ENCODE results near the gene FOXJ3. TPM values are rescaled to one million over a fixed set of nuclear protein-coding genes. Genes with fewer than 3 reads are reported as not detected.

FOXJ3 gene
- total RNA-seq, 1 donor from 2014 or later, result 49.4 TPM

DNA sequence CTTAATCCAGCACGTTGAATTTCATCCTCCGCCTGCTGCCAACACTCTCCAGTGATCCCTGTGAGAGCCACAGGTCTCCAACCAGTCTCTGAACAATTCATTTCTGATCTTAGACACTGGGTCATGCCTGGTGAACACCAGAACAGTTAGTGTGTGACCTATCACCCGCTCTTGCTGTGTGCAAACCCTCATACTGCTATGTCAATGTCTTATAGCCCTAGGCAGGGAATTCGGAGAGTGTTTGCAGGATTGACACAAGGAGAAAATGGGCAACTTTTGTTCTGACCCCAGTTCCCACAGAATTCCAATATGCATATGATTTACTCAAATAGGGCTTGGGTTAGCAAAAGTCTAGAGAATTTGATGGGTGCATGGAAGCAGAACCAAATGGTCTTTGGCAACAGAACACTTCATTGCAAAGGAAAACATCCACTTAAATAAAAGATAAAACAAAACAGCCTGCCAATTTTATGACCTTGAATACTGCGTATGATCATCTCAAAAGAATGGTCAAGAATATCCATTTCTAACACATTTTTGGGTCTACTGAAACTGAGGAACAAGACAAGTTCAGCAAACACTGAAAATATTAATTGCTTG, 204.9 kb downstream of the FOXJ3 start:
- Mint-ChIP-seq H3K27ac (no peak overlapping the region), H3K27me3 (peaks cover 11% of the 10 kb centered on the region), H3K4me3 (no peak overlapping the region), H3K4me1 (ENCODE audit: unreplicated experiment) (no peaks in the 10 kb centered on the region), H3K9me3 (peaks cover 5% of the 10 kb centered on the region), H3K36me3 (no peaks in the 10 kb centered on the region)
- TF ChIP-seq, protein P1, sequence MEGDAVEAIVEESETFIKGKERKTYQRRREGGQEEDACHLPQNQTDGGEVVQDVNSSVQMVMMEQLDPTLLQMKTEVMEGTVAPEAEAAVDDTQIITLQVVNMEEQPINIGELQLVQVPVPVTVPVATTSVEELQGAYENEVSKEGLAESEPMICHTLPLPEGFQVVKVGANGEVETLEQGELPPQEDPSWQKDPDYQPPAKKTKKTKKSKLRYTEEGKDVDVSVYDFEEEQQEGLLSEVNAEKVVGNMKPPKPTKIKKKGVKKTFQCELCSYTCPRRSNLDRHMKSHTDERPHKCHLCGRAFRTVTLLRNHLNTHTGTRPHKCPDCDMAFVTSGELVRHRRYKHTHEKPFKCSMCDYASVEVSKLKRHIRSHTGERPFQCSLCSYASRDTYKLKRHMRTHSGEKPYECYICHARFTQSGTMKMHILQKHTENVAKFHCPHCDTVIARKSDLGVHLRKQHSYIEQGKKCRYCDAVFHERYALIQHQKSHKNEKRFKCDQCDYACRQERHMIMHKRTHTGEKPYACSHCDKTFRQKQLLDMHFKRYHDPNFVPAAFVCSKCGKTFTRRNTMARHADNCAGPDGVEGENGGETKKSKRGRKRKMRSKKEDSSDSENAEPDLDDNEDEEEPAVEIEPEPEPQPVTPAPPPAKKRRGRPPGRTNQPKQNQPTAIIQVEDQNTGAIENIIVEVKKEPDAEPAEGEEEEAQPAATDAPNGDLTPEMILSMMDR (conservative IDR thresholded peaks at IDR 0.05), result no peak
- DNase-seq (ENCODE audit: extremely low spot score, unreplicated experiment), result peak; percentile 11

DNA sequence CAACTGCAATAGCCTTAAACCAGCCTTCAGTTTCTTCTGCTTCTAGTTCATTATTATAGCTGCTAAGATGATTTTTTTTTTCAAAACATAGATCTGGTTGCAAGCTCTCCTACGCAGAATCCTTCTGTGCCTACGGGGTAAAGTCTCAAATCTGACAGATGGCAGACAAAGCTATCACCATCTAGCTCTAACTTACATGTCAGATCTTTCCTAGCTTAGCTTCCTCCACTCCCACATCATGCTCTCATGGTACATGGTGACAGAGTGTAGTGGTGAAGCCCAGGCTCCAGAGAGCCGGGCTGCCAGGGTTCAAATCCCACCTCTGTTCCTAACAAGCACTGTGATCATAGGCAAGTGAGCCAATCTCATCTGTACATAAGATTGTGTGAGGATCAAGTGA, 206.1 kb downstream of the FOXJ3 start:
- H3K4me1 Mint-ChIP-seq (ENCODE audit: unreplicated experiment), result no peaks in the 10 kb centered on the region
- no peaks in the 10 kb centered on the region for H3K36me3 Mint-ChIP-seq
- DNase-seq (ENCODE audit: extremely low spot score, unreplicated experiment), result peak; percentile 11
- no peak overlapping the region for H3K27ac Mint-ChIP-seq
- H3K4me3 Mint-ChIP-seq, result no peak overlapping the region
- peaks cover 11% of the 10 kb centered on the region for H3K27me3 Mint-ChIP-seq
- peaks cover 5% of the 10 kb centered on the region for H3K9me3 Mint-ChIP-seq
- TF ChIP-seq, protein P1 (conservative IDR thresholded peaks at IDR 0.05), result no peak

DNA sequence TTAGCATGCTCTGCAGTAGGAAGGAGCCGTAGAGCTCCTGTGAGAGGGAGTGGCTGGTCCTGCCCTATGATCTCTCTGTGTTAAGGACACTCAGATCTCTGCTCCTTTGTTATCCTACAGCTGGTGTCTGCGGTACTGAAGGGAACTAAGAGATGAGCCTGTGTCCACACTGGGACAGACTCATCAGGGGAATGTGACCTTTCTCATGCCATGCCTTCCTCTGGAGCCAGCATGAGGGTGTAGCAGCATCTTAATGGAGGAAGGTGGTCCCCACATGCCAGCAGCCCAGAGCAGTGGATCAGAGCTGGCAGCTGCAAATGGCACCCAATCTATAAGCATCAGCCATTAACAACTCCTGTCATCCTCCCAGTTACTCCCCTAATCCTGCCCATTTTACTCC, 206.5 kb downstream of the FOXJ3 start:
- DNase-seq (ENCODE audit: extremely low spot score, unreplicated experiment), result peak; percentile 40
- Mint-ChIP-seq H3K27me3 (peaks cover 11% of the 10 kb centered on the region), H3K36me3 (no peaks in the 10 kb centered on the region), H3K4me3 (no peak overlapping the region), H3K9me3 (peaks cover 5% of the 10 kb centered on the region), H3K4me1 (ENCODE audit: unreplicated experiment) (no peaks in the 10 kb centered on the region), H3K27ac (no peak overlapping the region)
- TF ChIP-seq, protein P1 (conservative IDR thresholded peaks at IDR 0.05), result no peak

DNA sequence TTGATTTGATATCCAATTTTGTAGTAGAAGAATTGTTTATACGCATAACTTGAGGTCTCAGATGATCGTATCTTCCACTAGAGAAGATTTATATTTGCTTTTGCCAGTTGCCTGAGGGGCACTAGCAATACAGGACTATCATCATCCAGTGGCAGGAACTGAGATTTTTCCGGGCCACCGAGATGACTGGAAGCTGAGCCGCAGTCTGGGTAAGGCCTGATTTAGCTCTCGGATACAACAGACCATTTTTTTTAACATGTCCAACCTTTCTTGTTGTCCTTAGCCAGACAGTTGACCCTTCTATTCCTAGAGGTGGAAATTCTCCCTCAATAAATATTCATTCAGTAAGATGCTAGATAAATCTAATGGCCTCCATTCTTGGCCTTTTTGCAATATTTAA, 207.3 kb downstream of the FOXJ3 start:
- H3K27me3 Mint-ChIP-seq, result peaks cover 11% of the 10 kb centered on the region
- DNase-seq (ENCODE audit: extremely low spot score, unreplicated experiment), result peak; percentile 20
- peaks cover 5% of the 10 kb centered on the region for H3K9me3 Mint-ChIP-seq
- no peaks in the 10 kb centered on the region for H3K36me3 Mint-ChIP-seq
- TF ChIP-seq, protein P1 (conservative IDR thresholded peaks at IDR 0.05), result no peak
- H3K4me1 Mint-ChIP-seq (ENCODE audit: unreplicated experiment), result no peaks in the 10 kb centered on the region
- no peak overlapping the region for H3K4me3 Mint-ChIP-seq
- H3K27ac Mint-ChIP-seq, result no peak overlapping the region

Other genes with a start within 250 kb of the FOXJ3 start
- 0.69 and 0.92 TPM in 2 replicates for gene GUCA2B, start 181.8 kb downstream of the FOXJ3 start, total RNA-seq (ENCODE audit: low replicate concordance)
- 2.9 and 7.4 TPM in 2 replicates for gene GUCA2A, start 170.5 kb downstream of the FOXJ3 start, total RNA-seq (ENCODE audit: low replicate concordance)
- gene RIMKLA, start 45.6 kb upstream of the FOXJ3 start, total RNA-seq (ENCODE audit: low replicate concordance), result 2.3 and 3.8 TPM in 2 replicates
- 1.5 and 1.8 TPM in 2 replicates for gene ZMYND12, start 120.8 kb upstream of the FOXJ3 start, total RNA-seq (ENCODE audit: low replicate concordance)
- gene PPCS, start 121.3 kb upstream of the FOXJ3 start, total RNA-seq (ENCODE audit: low replicate concordance), result 45.5 and 64.7 TPM in 2 replicates
- gene CCDC30, start 128.1 kb upstream of the FOXJ3 start, total RNA-seq (ENCODE audit: low replicate concordance), result 6.9 and 9.3 TPM in 2 replicates